AG04450 (cell line): ENCODE data around the gene KIF22. TPM values are rescaled to one million over a fixed set of nuclear protein-coding genes. Genes with fewer than 3 reads are reported as not detected.

ENCODE experiments used
- CTCF ChIA-PET: fragments of 300-600, 350-600 bp; formaldehyde crosslinking; extraction: SDS; loops from one replicate; lab custom pipeline; 2022; ENCODE audit warnings: antibody characterized with exemption, inconsistent platforms; lab: Charles Lee
- POLR2A ChIA-PET: fragments of 350-600 bp; formaldehyde crosslinking; extraction: SDS; loops from one replicate; lab custom pipeline; 2021; ENCODE audit warnings: antibody characterized with exemption, inconsistent platforms; lab: Yijun Ruan, JAX
- DNase-seq: peaks from one replicate; pipeline ENCODE4 v3.0.0-alpha.2; 2011; ENCODE audit warnings: low read depth, low spot score
- H3K27ac ChIP-seq: one replicate; pipeline ENCODE4 v1.5.1; 2012; ENCODE audit warnings: low read depth, low read length, control low read depth
- H3K27me3 ChIP-seq: one replicate; pipeline ENCODE4 v1.6.0; 2012; ENCODE audit warnings: low read length; ENCODE audit not compliant: control insufficient read depth, insufficient read depth
- H3K4me3 ChIP-seq: 2 replicates; pipeline ENCODE4 v1.5.1; 2011; ENCODE audit warnings: mild to moderate bottlenecking, low read depth, low read length, control low read depth
- H3K9me3 ChIP-seq: 2 replicates; pipeline ENCODE4 v1.5.1; 2012; ENCODE audit warnings: low read length; ENCODE audit not compliant: control insufficient read depth, insufficient read depth
- polyA plus RNA-seq: library from polyadenylated mRNA; depleted of rRNA; stranded (reverse); fragments of >200 nt; gene quantifications from 2 replicates; pipeline ENCODE4 v1.2.3, GENCODE V29; 2011
- TF ChIP-seq, protein P1 (sequence below): IDR thresholded peaks from 2 replicates; pipeline ENCODE4 v1.5.1; 2011; ENCODE audit warnings: low read depth, low read length, control low read depth, inconsistent platforms

Gene KIF22
- polyA plus RNA-seq, 1 experiment: 14.1 TPM

DNA sequence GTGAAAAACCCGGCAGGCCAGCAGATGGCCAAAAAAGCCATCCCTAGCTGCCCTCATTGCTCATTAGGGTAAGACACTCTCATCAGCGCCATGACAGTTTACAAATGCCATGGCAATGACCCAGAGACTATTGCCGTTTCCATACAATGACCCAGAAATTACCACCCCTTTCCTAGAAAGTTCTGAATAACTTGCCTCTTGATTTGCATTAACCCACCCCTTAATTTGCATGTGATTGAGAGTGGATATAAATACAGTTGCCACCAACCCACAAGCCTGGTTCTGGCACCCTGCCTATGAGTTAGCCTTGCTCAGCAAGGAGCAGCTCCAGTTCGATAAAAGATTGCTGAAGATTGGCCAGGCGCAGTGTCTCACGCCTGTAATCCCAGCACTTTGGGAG is 28.7 kb upstream of the KIF22 start:
- H3K27ac ChIP-seq: no peak overlapping the region
- POLR2A ChIA-PET: no interaction called here
- CTCF ChIA-PET: interaction anchor here (0.6 kb wide), 1 partner anchor 788 kb away, joined by 4 read pairs; no protein-coding TSS in a partner anchor
- H3K9me3 ChIP-seq: no peaks in the 10 kb centered on the region
- DNase-seq: no peak
- no peak overlapping the region for H3K4me3 ChIP-seq
- H3K27me3 ChIP-seq: peaks cover 8% of the 10 kb centered on the region
- TF ChIP-seq, protein P1, sequence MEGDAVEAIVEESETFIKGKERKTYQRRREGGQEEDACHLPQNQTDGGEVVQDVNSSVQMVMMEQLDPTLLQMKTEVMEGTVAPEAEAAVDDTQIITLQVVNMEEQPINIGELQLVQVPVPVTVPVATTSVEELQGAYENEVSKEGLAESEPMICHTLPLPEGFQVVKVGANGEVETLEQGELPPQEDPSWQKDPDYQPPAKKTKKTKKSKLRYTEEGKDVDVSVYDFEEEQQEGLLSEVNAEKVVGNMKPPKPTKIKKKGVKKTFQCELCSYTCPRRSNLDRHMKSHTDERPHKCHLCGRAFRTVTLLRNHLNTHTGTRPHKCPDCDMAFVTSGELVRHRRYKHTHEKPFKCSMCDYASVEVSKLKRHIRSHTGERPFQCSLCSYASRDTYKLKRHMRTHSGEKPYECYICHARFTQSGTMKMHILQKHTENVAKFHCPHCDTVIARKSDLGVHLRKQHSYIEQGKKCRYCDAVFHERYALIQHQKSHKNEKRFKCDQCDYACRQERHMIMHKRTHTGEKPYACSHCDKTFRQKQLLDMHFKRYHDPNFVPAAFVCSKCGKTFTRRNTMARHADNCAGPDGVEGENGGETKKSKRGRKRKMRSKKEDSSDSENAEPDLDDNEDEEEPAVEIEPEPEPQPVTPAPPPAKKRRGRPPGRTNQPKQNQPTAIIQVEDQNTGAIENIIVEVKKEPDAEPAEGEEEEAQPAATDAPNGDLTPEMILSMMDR: no peak

GRCh38 chr16:29763326-29763725 is 27.2 kb upstream of the KIF22 start:
- Histone ChIP-seq H3K27ac (no peak overlapping the region), H3K4me3 (no peak overlapping the region), H3K27me3 (peaks cover 8% of the 10 kb centered on the region), H3K9me3 (no peaks in the 10 kb centered on the region)
- CTCF ChIA-PET: no interaction called here
- POLR2A ChIA-PET: no interaction called here
- DNase-seq: no peak
- TF ChIP-seq, protein P1: no peak

GRCh38 chr16:29765167-29766032 is 25.2 kb upstream of the KIF22 start:
- POLR2A ChIA-PET: no interaction called here
- CTCF ChIA-PET: interaction anchor here (0.7 kb wide), 1 partner anchor 17 kb away, joined by 3 read pairs; no protein-coding TSS in a partner anchor
- H3K9me3 ChIP-seq: no peaks in the 10 kb centered on the region
- no peak overlapping the region for H3K27ac ChIP-seq
- no peak for DNase-seq
- TF ChIP-seq, protein P1: no peak
- peaks cover 12% of the 10 kb centered on the region for H3K27me3 ChIP-seq
- H3K4me3 ChIP-seq: no peak overlapping the region

GRCh38 chr16:29766571-29766970 is 24.0 kb upstream of the KIF22 start:
- Histone ChIP-seq H3K27ac (no peak overlapping the region), H3K4me3 (no peak overlapping the region), H3K27me3 (peaks cover 12% of the 10 kb centered on the region), H3K9me3 (no peaks in the 10 kb centered on the region)
- ChIA-PET CTCF (no interaction called here), POLR2A (no interaction called here)
- TF ChIP-seq, protein P1: no peak
- DNase-seq: no peak

- POLR2A ChIA-PET: no interaction called here
- no peak for DNase-seq
- Histone ChIP-seq H3K4me3 (no peak overlapping the region), H3K27me3 (peaks cover 12% of the 10 kb centered on the region), H3K27ac (no peak overlapping the region), H3K9me3 (no peaks in the 10 kb centered on the region)
- CTCF ChIA-PET: no interaction called here
- TF ChIP-seq, protein P1: no peak
Measured at GRCh38 chr16:29767062-29767461, 23.5 kb upstream of the KIF22 start.
